DOHH2 (cell line): ENCODE measurements around the gene POP4.

Experiments
- H3F3A ChIP-seq: fragments of 200-600 bp; sonication (generic), shearing (Covaris generic); 2 replicates; pipeline ENCODE4 v1.6.0; 2016; ENCODE audit warnings: antibody characterized with exemption, mild to moderate bottlenecking; ENCODE audit not compliant: control insufficient read depth, insufficient read depth
- H3K27ac ChIP-seq: fragments of 200-600 bp; sonication (generic); 2 replicates; pipeline ENCODE4 v1.5.1; 2014; ENCODE audit warnings: low read depth, mild to moderate bottlenecking, low read length, moderate library complexity
- H3K27me3 ChIP-seq: fragments of 200-600 bp; sonication (generic); 2 replicates; pipeline ENCODE4 v1.6.1; 2014; ENCODE audit warnings: mild to moderate bottlenecking, low read length, mixed read lengths; ENCODE audit not compliant: control insufficient read depth
- H3K36me3 ChIP-seq: fragments of 200-600 bp; sonication (generic); 2 replicates; pipeline ENCODE4 v1.6.1; 2014; ENCODE audit warnings: mild to moderate bottlenecking, low read length, moderate library complexity, mixed read lengths; ENCODE audit not compliant: control insufficient read depth
- H3K4me1 ChIP-seq: fragments of 200-600 bp; sonication (generic); 2 replicates; pipeline ENCODE4 v1.6.1; 2014; ENCODE audit warnings: mild to moderate bottlenecking, low read length, mixed read lengths; ENCODE audit not compliant: control insufficient read depth
- H3K4me2 ChIP-seq: fragments of 200-600 bp; sonication (generic); 2 replicates; pipeline ENCODE4 v1.6.0; 2014; ENCODE audit warnings: mild to moderate bottlenecking, low read length, moderate library complexity
- H3K4me3 ChIP-seq: fragments of 200-600 bp; sonication (generic); 2 replicates; pipeline ENCODE4 v1.5.1; 2014; ENCODE audit warnings: mild to moderate bottlenecking, low read length, mixed read lengths
- H3K79me2 ChIP-seq: fragments of 200-600 bp; sonication (generic); 2 replicates; pipeline ENCODE4 v1.6.1; 2014; ENCODE audit warnings: mild to moderate bottlenecking, low read length, mixed read lengths; ENCODE audit not compliant: control insufficient read depth
- H3K9me2 ChIP-seq: fragments of 200-600 bp; sonication (generic); replicated peaks from 2 replicates; pipeline ENCODE4 v1.6.1; 2014; ENCODE audit warnings: mild to moderate bottlenecking, low read length, mixed read lengths; ENCODE audit not compliant: control insufficient read depth
- H3K9me3 ChIP-seq: fragments of 200-600 bp; sonication (generic); 2 replicates; pipeline ENCODE4 v1.6.1; 2014; ENCODE audit warnings: antibody characterized with exemption, low read length, mixed read lengths; ENCODE audit not compliant: control insufficient read depth, insufficient read depth
- H4K20me1 ChIP-seq: fragments of 200-600 bp; sonication (generic); 2 replicates; pipeline ENCODE4 v1.6.0; 2014; ENCODE audit warnings: low read depth, mild to moderate bottlenecking, antibody characterized with exemption, low read length, moderate library complexity; ENCODE audit not compliant: control insufficient read depth, insufficient read depth
- EZH2phosphoT487 ChIP-seq: fragments of 200-600 bp; sonication (generic); IDR thresholded peaks from 2 replicates; pipeline ENCODE4 v1.6.1; 2017; ENCODE audit warnings: borderline replicate concordance, mild to moderate bottlenecking, antibody characterized with exemption, low read length, moderate library complexity, mixed read lengths
- TF ChIP-seq, protein P1 (sequence below): fragments of 200-600 bp; sonication (generic); IDR thresholded peaks from one replicate; pipeline ENCODE4 v1.5.1; 2014; ENCODE audit warnings: antibody characterized with exemption, mild to moderate bottlenecking, low read depth, low read length; ENCODE audit not compliant: poor library complexity, severe bottlenecking

POP4 gene

DNA sequence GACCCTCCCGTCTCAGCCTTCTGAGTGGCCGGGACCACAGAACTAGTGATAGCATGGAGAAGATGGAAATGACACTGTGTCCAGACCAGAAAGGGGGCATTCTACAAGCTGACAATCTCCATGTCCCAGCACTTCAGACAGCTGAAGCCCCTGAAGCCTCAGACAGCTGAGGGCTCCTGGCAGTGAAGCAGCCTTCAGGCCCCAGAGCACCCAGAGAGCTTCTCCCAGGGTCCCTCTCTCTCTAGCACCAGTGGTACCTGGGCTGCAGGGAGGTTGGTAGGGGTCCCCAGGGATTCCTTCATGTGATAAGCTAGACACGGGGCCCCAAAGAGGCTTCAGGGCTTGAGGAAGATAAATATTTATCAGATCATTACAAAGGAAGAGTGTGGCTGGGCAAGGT lies 7.6 kb upstream of the POP4 start:
- TF ChIP-seq, protein P1, sequence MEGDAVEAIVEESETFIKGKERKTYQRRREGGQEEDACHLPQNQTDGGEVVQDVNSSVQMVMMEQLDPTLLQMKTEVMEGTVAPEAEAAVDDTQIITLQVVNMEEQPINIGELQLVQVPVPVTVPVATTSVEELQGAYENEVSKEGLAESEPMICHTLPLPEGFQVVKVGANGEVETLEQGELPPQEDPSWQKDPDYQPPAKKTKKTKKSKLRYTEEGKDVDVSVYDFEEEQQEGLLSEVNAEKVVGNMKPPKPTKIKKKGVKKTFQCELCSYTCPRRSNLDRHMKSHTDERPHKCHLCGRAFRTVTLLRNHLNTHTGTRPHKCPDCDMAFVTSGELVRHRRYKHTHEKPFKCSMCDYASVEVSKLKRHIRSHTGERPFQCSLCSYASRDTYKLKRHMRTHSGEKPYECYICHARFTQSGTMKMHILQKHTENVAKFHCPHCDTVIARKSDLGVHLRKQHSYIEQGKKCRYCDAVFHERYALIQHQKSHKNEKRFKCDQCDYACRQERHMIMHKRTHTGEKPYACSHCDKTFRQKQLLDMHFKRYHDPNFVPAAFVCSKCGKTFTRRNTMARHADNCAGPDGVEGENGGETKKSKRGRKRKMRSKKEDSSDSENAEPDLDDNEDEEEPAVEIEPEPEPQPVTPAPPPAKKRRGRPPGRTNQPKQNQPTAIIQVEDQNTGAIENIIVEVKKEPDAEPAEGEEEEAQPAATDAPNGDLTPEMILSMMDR = no peak
- TF ChIP-seq EZH2phosphoT487 = no peak
- Histone ChIP-seq H3K27me3 (0 out of 2 replicates have a peak, but pooled peaks cover 5% of the 10 kb centered on the region), H3K36me3 (no peaks in the 10 kb centered on the region), H3K4me1 (no peaks in the 10 kb centered on the region), H3K4me3 (no peak overlapping the region), H3K79me2 (no peaks in the 10 kb centered on the region), H3F3A (no peaks in the 10 kb centered on the region), H3K9me2 (no peaks in the 10 kb centered on the region), H3K9me3 (no peaks in the 10 kb centered on the region), H4K20me1 (no peaks in the 10 kb centered on the region), H3K4me2 (no peak overlapping the region), H3K27ac (no peak overlapping the region)

DNA sequence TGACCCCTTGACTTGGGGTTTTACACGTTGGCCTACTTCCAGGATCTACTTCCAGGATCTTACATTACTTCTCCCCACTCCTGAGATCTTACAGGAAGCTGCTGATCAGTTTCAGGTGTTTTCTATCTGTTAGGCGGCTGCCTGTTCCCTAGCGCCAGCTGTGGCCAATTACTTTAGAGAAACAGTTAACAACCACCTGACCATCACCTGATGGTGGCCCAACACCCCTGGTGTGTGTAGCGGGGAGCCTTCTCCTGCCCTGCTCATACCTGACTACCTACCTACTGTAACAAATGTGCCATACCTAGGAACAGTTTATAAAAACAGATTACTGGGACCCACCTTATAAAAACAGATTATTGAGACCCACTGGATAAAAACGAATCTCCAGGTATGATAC lies 2.8 kb upstream of the POP4 start:
- Histone ChIP-seq H3K27ac (no peak overlapping the region), H3K36me3 (no peaks in the 10 kb centered on the region), H3K27me3 (0 out of 2 replicates have a peak, but pooled peaks cover 4% of the 10 kb centered on the region), H3F3A (no peaks in the 10 kb centered on the region), H3K79me2 (peaks cover 34% of the 10 kb centered on the region), H3K4me2 (no peak overlapping the region), H3K4me3 (no peak overlapping the region), H3K4me1 (peaks cover 12% of the 10 kb centered on the region), H4K20me1 (no peaks in the 10 kb centered on the region), H3K9me2 (no peaks in the 10 kb centered on the region), H3K9me3 (no peaks in the 10 kb centered on the region)
- TF ChIP-seq EZH2phosphoT487 = no peak
- TF ChIP-seq, protein P1 = no peak

DNA sequence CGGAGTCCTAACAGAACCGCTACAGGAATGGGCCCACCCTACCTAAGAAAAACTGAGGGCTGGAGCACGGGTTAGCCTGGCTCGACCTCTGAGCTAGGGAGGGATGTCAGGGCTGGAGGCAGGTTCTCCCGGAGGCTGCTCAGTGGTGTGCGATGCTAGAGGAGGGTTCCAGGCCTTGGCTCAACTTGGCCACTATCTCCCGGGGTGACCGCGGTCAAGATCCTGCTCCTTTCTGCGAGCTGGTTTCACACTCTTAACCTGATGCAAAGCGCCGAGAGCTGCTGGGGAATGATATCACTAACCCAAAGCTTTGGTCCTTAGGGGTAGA lies 301 bp downstream of the POP4 start:
- no peaks in the 10 kb centered on the region for H3F3A ChIP-seq
- peaks cover 24% of the 10 kb centered on the region for H3K4me1 ChIP-seq
- H3K9me2 ChIP-seq = no peaks in the 10 kb centered on the region
- no peak overlapping the region for H3K27ac ChIP-seq
- peak overlapping the region; percentile 88 for H3K4me2 ChIP-seq
- TF ChIP-seq, protein P1 = no peak
- no peak for TF ChIP-seq EZH2phosphoT487
- H4K20me1 ChIP-seq = no peaks in the 10 kb centered on the region
- peaks cover 34% of the 10 kb centered on the region for H3K79me2 ChIP-seq
- H3K9me3 ChIP-seq = no peaks in the 10 kb centered on the region
- peak overlapping the region; percentile 84 for H3K4me3 ChIP-seq
- no peaks in the 10 kb centered on the region for H3K27me3 ChIP-seq
- H3K36me3 ChIP-seq = peaks cover 24% of the 10 kb centered on the region

DNA sequence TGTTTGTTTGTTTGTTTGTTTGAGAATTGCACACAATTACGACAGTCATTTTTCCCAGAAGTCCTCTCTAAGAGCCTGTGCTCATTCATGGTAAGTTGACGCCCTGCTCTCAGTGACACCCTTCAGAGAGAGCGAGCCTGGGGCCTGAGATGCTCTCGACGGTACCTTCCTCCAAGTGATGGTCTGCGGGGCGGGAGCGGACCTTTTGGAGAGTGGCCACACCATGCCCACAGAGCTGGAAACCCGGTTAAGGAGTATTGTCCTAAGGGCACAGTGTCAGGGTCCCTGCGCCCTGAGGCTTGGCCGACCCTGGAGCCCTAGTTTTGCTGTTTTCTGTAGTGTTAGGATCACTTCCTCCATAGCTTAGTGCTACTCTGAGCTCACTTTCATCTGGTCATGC lies 3.6 kb downstream of the POP4 start:
- no peaks in the 10 kb centered on the region for H3K27me3 ChIP-seq
- H3K27ac ChIP-seq = no peak overlapping the region
- no peak overlapping the region for H3K4me2 ChIP-seq
- no peaks in the 10 kb centered on the region for H3K9me3 ChIP-seq
- peaks cover 25% of the 10 kb centered on the region for H3K4me1 ChIP-seq
- peaks cover 52% of the 10 kb centered on the region for H3K36me3 ChIP-seq
- no peaks in the 10 kb centered on the region for H3K9me2 ChIP-seq
- no peaks in the 10 kb centered on the region for H3F3A ChIP-seq
- no peak overlapping the region for H3K4me3 ChIP-seq
- H4K20me1 ChIP-seq = no peaks in the 10 kb centered on the region
- TF ChIP-seq, protein P1 = no peak
- no peak for TF ChIP-seq EZH2phosphoT487
- peaks cover 30% of the 10 kb centered on the region for H3K79me2 ChIP-seq
